ENCODE measurements around the gene RAI1.
A peak's percentile ranks its signal among the peaks of the same experiment; 100 is the strongest.

RAI1 gene

GRCh38 chr17:17770632-17771044 is 89.4 kb downstream of the RAI1 start:
- no peak for DNase-seq

DNA sequence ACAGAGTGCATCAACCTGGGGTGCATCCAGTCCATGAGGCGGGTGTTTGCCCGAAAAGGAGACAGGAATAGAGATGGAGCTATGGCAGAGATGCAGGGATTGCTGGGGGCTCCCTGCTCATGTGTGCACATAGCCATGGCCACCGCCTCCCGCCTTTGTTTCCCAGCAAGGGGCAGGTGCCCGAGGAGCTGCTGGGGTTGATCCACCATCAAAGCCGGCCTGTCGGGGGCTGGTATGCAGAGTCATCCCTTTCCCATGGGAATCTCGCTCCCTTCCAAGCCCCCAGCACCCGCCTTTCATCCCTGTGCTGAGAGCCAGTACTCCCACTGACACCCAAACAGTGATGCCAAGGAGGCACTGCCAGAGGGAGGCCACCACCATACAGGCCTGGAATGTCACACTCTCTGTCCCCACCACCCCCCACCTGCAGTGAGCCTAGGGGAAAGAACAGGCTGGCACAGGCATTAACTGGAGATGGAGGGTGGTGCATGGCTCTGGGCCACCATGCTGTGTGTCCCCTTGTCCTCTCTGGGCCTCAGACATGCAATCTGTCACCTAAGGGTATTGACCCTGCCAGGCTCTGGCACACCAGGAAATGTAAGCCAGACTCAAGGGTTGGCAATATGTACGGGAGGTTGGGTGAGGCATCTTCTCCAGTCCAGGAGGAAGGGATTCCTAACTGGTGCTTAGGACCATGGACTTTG is 90.4 kb downstream of the RAI1 start:
- no peak for DNase-seq

- no peak for DNase-seq
Observed at GRCh38 chr17:17772231-17772630, 91.0 kb downstream of the RAI1 start.

GRCh38 chr17:17774009-17774881 is 93.0 kb downstream of the RAI1 start:
- no peak for DNase-seq

DNA sequence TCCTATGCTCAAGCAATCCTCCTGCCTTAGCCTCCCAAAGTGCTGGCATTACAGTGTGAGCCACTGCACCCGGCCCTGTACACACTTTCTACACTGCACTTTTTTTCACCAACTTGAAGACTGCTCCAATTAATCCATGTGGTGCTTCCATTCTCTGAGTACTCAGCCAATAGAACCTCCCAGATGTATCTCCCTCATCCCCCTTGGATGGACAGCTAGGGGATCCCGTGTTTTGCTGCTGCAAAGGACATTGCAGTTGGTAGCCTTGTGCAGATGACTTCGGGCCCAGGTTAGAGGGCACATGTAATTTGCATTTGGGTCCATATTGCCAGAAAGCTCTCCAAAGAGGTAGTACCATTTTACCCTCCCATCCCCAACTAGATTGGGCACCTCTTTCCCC is 95.6 kb downstream of the RAI1 start:
- no peak for DNase-seq

DNA sequence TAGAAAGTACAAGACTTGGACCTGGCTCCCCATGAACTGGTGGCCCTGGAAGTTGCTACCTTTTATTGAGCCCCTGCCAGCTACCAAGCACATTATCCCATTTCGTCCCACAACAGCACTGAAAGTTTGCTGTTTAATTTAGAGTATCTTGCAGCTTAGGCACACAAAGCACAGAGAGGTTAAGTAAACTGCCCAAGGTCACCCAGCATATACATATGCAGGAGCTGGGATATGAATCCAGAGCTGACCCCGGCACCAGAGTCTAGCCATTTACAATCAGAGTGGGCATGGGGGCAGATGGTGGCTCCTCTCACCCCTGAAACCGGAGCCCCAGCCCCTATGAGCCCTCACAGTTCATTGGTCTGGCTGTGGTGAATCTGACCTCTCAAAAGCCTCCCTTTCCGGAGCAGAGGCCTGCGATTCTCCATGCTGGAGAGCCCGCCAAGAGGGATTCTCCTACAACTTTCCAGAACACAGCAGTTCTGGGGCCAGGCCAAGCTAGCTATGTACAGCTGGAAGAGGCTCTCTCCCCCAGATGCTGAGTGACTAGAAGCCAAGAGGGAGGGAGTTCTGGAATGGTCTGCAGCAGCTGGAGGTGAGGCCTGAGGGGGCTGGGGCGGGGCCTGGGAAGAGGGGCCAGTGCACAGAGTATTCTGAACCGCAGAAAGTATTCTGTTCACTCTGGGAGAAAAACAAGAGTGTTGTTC is 97.2 kb downstream of the RAI1 start:
- no peak for DNase-seq

- DNase-seq, result no peak
Observed at GRCh38 chr17:17779015-17779611, 97.9 kb downstream of the RAI1 start.

- DNase-seq, result no peak
Observed at GRCh38 chr17:17780922-17781590, 99.8 kb downstream of the RAI1 start.

DNA sequence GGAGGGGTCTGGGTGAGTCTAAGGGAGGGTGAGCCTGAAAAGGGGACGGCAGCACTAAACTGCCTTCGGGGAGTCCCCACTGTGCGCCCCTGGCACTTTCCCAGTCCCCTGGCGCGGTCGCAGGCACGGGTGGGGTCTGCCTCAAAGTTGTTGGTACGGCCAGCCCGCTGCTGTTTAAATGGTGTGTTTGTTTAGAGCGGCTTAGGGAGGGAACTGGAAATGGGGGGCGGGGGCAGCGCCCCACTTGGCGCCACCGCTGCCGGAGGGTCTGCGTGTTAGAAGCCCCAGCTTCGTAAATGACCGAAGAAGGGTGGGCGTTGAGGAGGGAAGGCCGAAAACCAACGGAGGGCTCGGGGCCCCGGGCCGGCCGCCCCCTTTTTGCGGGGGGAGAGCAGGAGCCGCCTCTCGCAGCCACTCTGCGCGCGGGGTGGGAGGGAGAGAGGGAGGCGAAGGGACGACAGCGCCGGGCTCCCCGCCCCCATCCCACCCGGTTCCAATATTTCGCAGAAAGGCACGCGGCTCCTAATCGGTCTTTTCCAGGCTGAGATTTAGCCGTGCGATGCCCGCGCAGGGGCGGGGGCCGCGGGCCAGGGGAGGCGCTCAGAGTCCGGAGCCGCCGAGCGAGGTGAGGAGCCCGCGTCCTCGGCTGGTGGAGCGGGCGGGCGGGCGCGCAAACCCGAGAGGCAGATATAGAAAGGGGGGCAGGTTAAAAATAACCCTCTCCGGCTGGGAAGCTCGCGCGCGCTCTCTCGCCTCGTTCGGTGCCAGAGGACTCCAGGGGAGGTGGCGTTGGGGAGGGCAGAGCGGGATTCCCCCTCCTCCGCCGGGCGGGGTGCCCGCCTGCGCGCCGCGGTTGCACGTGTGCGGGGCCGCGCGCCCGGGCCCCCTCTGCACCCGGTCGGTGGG is 100.6 kb downstream of the RAI1 start:
- DNase-seq, result peak; percentile 54

GRCh38 chr17:17782523-17783115 is 101.4 kb downstream of the RAI1 start:
- DNase-seq, result peak; percentile 17

- peak; percentile 71 for DNase-seq
Observed at GRCh38 chr17:17783116-17783824, 102.0 kb downstream of the RAI1 start.

DNA sequence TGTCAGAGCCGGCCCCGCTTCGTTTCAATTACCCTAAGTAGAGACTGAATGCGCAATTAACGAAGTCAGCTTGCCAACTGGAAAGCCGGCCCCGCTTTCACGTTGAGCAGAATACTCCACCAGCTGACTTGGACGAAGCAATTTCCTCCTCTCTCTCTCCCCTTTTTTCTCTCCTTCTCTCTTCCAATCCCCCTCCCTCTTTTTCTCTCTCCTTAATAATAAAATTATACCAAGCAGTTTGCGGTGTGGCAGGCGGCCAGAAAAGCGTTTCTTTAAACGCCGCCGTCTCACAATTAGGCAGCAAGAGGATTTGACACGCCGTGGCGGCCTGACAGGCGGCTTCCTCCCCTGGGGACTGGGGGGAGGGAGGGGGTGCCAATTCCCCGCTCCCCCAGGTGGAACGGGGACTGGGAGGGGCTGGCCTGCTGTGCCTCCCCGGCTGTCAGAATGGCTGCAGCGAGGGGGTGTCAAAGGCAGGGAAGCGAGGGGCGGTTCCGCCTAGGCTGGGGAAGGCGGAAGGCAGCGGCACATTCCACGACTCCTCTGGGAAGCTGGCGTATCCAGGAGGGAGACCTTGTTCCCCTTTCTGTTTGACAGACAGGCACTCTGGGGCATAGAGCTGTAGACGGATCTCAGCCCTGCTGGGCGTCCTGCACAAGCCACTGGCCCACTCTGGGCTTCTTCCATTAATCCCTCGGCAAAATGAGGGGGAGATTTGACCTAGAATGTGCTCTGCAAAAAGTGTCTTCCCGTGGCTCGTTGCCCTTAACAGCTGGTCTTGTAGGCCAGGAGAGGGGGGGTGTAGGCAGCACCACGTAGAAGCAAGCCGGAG is 102.8 kb downstream of the RAI1 start:
- DNase-seq, result peak; percentile 24

DNA sequence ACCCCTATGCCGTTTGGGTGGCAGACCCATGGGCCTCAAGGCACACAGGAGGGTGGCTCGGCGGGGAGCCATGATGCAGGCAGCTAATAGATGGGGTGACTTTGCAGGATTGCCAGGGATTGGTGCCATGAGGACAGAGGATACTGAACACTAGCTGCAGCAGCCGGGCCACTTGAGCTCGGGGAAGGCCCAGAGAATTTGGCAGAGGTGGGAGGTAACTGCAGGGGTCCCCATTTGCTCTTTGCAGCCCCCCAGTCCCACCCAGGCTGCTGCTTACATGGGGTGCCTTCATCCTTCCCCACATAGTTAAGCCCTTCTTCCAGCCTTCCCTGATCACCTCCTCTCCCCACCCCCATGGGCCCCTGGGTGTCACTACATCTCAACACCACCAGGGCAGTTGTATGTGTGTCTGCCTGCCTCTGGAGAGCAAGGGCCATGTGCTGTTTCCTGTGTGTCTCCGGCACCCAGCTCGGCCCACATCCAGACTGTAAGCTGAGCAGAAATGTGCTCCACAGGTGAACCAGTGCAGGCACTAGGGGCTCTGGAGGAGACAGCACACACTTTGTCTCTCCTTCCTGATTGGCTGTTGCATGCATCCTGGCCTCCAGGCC is 103.5 kb downstream of the RAI1 start:
- no peak for DNase-seq

DNA sequence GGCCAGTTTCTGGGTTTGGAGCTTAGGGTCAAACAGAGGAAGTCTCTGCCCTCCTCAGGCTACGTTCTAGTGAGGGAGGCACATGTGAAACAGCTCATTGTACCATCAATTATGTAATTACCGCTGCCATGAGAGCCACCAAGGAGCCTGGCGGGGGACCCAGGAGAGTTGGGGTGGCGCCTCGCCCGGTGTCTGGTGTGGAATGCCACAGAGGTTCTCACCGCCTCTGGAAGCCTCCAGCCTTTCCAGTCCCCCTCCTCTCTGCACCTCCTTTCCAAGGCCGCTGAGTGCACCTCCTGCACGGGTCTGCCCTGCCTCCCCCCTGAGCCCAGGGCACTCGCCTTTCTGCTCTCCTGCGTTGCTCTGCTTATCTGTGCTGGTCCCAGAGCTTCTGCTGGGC is 104.1 kb downstream of the RAI1 start:
- no peak for DNase-seq

DNA sequence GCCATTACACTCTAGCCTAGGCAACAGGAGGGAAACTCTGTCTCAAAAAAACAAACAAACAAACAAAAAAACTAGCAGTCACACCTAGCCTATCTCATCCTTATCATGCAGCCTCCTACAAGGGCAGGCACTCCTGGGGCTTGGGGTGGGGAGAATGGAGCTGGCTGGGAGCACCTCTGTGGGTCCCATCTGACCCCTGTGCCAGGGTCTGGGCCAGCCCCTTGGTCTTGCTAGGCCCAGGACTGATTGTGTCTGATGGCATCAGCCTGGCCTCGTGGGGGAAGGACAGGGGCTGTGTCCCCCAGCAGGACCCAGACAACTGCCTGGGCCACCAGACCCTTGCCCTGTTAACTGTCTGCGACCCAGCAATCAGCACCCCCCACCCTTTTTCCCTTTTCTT is 105.7 kb downstream of the RAI1 start:
- DNase-seq, result no peak

- DNase-seq, result no peak
Observed at GRCh38 chr17:17787568-17787967, 106.3 kb downstream of the RAI1 start.

- no peak for DNase-seq
Observed at GRCh38 chr17:17788967-17789366, 107.7 kb downstream of the RAI1 start.

- DNase-seq, result no peak
Observed at GRCh38 chr17:17789410-17789809, 108.2 kb downstream of the RAI1 start.
